ENCODE results near the gene INHBA. TPM values are rescaled to one million over a fixed set of nuclear protein-coding genes. Genes with fewer than 3 reads are reported as not detected.

The INHBA gene
- total RNA-seq, 4 donors from 2014 or later = 5.4 to 18.4 (median 10.8) TPM

DNA sequence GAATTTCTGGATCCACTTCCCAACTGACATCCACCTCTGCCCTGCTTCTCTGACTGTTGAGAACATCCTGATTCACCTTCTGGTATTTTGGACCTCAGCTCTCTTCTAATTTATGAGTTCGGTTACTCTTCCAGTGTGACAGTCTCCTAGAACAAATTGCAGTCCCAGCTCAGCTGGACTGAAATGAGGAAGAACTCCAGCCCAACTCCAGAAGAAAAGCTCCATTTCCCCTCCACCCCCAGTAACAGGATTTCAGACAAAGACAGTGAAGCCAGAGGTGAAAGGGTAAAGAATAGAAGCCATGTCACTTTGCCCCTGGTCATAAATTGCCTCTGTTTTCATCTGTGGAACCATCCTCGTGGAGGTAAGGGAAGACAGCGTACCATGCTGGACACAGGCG, 26.2 kb upstream of the INHBA start:
- intact Hi-C loops (cut with DNase I; ENCODE audit: low total_unique reads) = no loop called here

GRCh38 chr7:41725013-41725412, 22.1 kb upstream of the INHBA start:
- H3K9me3 ChIP-seq = no peaks in the 10 kb centered on the region
- no peaks in the 10 kb centered on the region for H3K36me3 ChIP-seq
- no peak overlapping the region for H3K4me3 ChIP-seq
- no peak for DNase-seq
- no peaks in the 10 kb centered on the region for H3K27me3 ChIP-seq
- no peaks in the 10 kb centered on the region for H3K4me1 ChIP-seq
- no peak for TF ChIP-seq CTCF (IDR thresholded peaks at IDR 0.05)
- no peak for TF ChIP-seq POLR2A (IDR thresholded peaks at IDR 0.05)
- H3K27ac ChIP-seq = no peak overlapping the region
- intact Hi-C loops (cut with DNase I; ENCODE audit: low total_unique reads) = no loop called here

More for the DNA sequence above, 26.2 kb upstream of the INHBA start:
- Histone ChIP-seq H3K4me1 (no peaks in the 10 kb centered on the region), H3K9me3 (no peaks in the 10 kb centered on the region), H3K27ac (no peak overlapping the region), H3K27me3 (no peaks in the 10 kb centered on the region), H3K36me3 (no peaks in the 10 kb centered on the region), H3K4me3 (no peak overlapping the region)
- TF ChIP-seq POLR2A (IDR thresholded peaks at IDR 0.05) (no peak), CTCF (IDR thresholded peaks at IDR 0.05) (no peak)
- DNase-seq = no peak

DNA sequence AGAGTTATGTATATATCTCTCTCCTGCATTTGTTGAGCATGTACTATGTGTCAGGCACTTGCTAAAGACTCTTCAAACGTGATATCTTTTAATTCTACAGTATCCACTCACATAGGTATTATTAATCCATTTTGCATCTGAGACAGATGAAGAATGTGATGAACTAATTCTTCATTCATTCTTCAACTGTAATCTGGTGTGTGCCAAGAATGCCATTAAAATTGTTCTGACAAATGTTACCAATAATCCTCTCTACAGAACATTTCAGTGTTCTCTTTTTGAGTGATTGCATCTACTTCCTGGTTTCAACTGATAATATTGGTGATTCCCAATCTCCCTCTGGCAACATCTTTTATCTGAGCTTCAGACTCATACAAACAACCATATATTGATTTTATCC, 18.0 kb upstream of the INHBA start:
- no peaks in the 10 kb centered on the region for H3K27me3 ChIP-seq
- no peak overlapping the region for H3K27ac ChIP-seq
- no peaks in the 10 kb centered on the region for H3K9me3 ChIP-seq
- intact Hi-C loops (cut with DNase I; ENCODE audit: low total_unique reads) = no loop called here
- H3K4me1 ChIP-seq = no peaks in the 10 kb centered on the region
- no peaks in the 10 kb centered on the region for H3K36me3 ChIP-seq
- TF ChIP-seq POLR2A (IDR thresholded peaks at IDR 0.05) = no peak
- no peak for TF ChIP-seq CTCF (IDR thresholded peaks at IDR 0.05)
- no peak overlapping the region for H3K4me3 ChIP-seq
- no peak for DNase-seq

DNA sequence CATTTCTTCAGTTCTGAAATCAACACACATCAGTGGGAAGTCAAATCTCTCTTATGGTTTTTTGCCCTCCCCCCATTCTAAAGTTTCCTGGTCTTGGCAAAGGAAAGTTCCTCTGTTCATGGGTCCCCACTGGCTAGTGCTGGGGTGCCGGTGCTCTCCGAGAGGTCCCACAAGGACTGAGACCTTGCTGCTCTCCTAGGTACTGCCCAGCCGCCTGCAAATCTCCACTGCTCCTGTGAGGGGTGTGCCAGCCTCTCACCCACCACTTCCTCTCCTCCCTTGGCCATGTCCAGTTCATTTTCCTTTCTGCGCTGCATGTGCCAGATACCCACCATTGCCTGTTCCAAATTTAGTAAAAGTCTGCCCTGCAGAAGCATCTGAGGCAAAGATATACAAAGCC, 17.2 kb upstream of the INHBA start:
- Histone ChIP-seq H3K9me3 (no peaks in the 10 kb centered on the region), H3K36me3 (no peaks in the 10 kb centered on the region), H3K27me3 (no peaks in the 10 kb centered on the region), H3K4me1 (no peaks in the 10 kb centered on the region), H3K4me3 (no peak overlapping the region), H3K27ac (no peak overlapping the region)
- intact Hi-C loops (cut with DNase I; ENCODE audit: low total_unique reads) = no loop called here
- TF ChIP-seq POLR2A (IDR thresholded peaks at IDR 0.05) (no peak), CTCF (IDR thresholded peaks at IDR 0.05) (no peak)
- no peak for DNase-seq

DNA sequence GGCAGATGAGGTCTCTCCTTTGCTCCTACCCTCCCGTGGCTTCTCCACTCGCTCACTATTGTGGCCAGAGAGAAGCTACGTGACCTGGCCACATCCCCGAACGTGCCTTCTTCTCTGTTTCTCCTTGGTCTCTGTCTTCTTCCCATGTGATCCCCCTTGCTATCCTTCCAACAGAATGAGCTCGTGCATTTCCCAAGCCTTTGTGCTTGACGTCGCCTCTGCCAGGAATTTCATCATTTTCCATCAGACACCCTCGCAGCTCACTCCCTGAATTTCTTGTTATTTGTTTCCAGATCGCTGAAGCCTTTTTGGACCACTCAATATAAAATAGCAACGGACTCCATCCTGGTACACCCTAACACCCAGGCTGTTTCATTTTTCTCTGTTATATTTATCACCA, 13.8 kb upstream of the INHBA start:
- Histone ChIP-seq H3K4me3 (no peak overlapping the region), H3K27me3 (no peaks in the 10 kb centered on the region), H3K9me3 (no peaks in the 10 kb centered on the region), H3K27ac (no peak overlapping the region), H3K4me1 (no peaks in the 10 kb centered on the region), H3K36me3 (no peaks in the 10 kb centered on the region)
- no peak for DNase-seq
- TF ChIP-seq CTCF (IDR thresholded peaks at IDR 0.05) (no peak), POLR2A (IDR thresholded peaks at IDR 0.05) (no peak)
- intact Hi-C loops (cut with DNase I; ENCODE audit: low total_unique reads) = no loop called here
